Measurements from ENCODE around the gene ADCY4. TPM values are rescaled to one million over a fixed set of nuclear protein-coding genes. Genes with fewer than 3 reads are reported as not detected.

Gene ADCY4
- total and polyA plus RNA-seq, 2 of the 13 experiments (the other 11 are each of a cell fraction or from before 2014, with no cell fraction given): 0.03 TPM; not detected in 1

DNA sequence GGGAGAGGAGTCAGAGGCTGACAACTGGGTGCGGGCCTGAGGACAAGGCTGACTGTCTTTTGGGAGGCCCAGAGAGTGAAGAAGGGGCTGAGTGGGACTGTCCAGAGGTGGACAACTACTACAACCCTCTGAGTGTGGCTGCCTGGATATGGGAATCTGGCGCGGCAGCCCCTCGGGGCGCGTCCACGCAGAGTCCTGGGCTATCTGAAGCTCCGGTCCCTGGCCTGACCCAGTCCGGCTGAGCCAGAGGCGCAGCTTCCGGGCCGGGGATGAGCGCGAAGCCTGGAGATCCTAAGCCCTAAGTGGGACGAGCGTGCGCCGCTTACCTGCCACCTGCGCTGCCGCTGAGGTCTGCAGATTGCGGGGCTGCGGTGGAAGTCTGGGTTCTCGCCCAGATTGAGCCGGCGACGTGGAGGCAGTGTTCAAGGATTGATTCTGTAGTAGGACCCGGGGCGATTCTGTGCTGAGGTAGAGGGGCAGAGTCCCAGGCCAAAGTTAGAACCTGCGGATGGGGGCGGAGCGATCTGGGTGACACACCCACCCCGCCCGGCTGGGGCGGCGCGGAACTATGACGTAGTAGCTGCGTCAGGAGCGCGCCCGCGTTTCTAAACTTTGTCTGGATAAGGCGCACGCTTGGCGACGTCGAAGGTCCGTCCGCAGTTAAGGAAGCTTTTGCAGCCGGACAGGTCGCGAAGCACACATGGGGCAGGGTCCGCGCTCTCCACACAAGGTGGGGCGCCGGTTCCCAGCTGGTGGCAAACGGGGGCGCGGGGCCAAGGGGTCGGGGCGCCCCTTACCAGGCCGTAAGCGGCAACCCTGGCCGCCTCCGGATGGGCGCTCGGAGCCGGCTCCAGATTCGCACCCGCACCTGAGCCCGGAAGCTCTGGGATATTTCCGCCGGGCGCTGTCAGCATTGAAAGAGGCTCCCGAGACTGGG lies 35.3 kb downstream of the ADCY4 start, which contains the start of the genes DHRS1 and NOP9 (continued):
- TF ChIP-seq TGIF2 (CRISPR knock-in tag; IDR thresholded peaks at IDR 0.05) (peak; percentile 59), NFATC3 (CRISPR knock-in tag; IDR thresholded peaks at IDR 0.05) (peak; percentile 98), MED13 (CRISPR knock-in tag; IDR thresholded peaks at IDR 0.05) (peak; percentile 60; the same call in 1 of the 2 replicates), ZNF17 (CRISPR knock-in tag; IDR thresholded peaks at IDR 0.05) (no peak), STAG1 (CRISPR knock-in tag; IDR thresholded peaks at IDR 0.05) (peak; percentile 32; the same call in 1 of the 2 replicates), TCF12 (IDR thresholded peaks at IDR 0.05) (no peak), TCF12 (CRISPR knock-in tag; IDR thresholded peaks at IDR 0.05) (peak; percentile 55; the same call in 1 of the 2 replicates), FOXP1 (IDR thresholded peaks at IDR 0.05) (no peak), FOXP1 (CRISPR knock-in tag; IDR thresholded peaks at IDR 0.05) (peak; percentile 44; the same call in 1 of the 2 replicates), ZNF329 (CRISPR knock-in tag; IDR thresholded peaks at IDR 0.05; ENCODE audit: low read depth) (peak; percentile 82; the same call in 1 of the 2 replicates), ZNF337 (CRISPR knock-in tag; IDR thresholded peaks at IDR 0.05; ENCODE audit: borderline replicate concordance, low read depth) (peak; percentile 99), ZNF460 (CRISPR knock-in tag; IDR thresholded peaks at IDR 0.05; ENCODE audit: borderline replicate concordance) (no peak; the same call in 1 of the 2 replicates), YY1 (IDR thresholded peaks at IDR 0.05; ENCODE audit: insufficient read depth, insufficient replicate concordance, low read depth, low read length) (peak; percentile 85), TOE1 (CRISPR knock-in tag; IDR thresholded peaks at IDR 0.05) (peak; percentile 68; the same call in 1 of the 2 replicates), ZNF543 (CRISPR knock-in tag; IDR thresholded peaks at IDR 0.05) (peak; percentile 95), GATA4 (IDR thresholded peaks at IDR 0.05; ENCODE audit: borderline replicate concordance, low read depth) (peak; percentile 79; the same call in 1 of the 2 replicates), LCORL (IDR thresholded peaks at IDR 0.05) (no peak), LCORL (CRISPR knock-in tag; IDR thresholded peaks at IDR 0.05) (peak; percentile 97)
- TF ChIP-seq, protein P1, sequence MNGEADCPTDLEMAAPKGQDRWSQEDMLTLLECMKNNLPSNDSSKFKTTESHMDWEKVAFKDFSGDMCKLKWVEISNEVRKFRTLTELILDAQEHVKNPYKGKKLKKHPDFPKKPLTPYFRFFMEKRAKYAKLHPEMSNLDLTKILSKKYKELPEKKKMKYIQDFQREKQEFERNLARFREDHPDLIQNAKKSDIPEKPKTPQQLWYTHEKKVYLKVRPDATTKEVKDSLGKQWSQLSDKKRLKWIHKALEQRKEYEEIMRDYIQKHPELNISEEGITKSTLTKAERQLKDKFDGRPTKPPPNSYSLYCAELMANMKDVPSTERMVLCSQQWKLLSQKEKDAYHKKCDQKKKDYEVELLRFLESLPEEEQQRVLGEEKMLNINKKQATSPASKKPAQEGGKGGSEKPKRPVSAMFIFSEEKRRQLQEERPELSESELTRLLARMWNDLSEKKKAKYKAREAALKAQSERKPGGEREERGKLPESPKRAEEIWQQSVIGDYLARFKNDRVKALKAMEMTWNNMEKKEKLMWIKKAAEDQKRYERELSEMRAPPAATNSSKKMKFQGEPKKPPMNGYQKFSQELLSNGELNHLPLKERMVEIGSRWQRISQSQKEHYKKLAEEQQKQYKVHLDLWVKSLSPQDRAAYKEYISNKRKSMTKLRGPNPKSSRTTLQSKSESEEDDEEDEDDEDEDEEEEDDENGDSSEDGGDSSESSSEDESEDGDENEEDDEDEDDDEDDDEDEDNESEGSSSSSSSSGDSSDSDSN (CRISPR knock-in tag; IDR thresholded peaks at IDR 0.05): peak; percentile 99
- TF ChIP-seq, protein P2, sequence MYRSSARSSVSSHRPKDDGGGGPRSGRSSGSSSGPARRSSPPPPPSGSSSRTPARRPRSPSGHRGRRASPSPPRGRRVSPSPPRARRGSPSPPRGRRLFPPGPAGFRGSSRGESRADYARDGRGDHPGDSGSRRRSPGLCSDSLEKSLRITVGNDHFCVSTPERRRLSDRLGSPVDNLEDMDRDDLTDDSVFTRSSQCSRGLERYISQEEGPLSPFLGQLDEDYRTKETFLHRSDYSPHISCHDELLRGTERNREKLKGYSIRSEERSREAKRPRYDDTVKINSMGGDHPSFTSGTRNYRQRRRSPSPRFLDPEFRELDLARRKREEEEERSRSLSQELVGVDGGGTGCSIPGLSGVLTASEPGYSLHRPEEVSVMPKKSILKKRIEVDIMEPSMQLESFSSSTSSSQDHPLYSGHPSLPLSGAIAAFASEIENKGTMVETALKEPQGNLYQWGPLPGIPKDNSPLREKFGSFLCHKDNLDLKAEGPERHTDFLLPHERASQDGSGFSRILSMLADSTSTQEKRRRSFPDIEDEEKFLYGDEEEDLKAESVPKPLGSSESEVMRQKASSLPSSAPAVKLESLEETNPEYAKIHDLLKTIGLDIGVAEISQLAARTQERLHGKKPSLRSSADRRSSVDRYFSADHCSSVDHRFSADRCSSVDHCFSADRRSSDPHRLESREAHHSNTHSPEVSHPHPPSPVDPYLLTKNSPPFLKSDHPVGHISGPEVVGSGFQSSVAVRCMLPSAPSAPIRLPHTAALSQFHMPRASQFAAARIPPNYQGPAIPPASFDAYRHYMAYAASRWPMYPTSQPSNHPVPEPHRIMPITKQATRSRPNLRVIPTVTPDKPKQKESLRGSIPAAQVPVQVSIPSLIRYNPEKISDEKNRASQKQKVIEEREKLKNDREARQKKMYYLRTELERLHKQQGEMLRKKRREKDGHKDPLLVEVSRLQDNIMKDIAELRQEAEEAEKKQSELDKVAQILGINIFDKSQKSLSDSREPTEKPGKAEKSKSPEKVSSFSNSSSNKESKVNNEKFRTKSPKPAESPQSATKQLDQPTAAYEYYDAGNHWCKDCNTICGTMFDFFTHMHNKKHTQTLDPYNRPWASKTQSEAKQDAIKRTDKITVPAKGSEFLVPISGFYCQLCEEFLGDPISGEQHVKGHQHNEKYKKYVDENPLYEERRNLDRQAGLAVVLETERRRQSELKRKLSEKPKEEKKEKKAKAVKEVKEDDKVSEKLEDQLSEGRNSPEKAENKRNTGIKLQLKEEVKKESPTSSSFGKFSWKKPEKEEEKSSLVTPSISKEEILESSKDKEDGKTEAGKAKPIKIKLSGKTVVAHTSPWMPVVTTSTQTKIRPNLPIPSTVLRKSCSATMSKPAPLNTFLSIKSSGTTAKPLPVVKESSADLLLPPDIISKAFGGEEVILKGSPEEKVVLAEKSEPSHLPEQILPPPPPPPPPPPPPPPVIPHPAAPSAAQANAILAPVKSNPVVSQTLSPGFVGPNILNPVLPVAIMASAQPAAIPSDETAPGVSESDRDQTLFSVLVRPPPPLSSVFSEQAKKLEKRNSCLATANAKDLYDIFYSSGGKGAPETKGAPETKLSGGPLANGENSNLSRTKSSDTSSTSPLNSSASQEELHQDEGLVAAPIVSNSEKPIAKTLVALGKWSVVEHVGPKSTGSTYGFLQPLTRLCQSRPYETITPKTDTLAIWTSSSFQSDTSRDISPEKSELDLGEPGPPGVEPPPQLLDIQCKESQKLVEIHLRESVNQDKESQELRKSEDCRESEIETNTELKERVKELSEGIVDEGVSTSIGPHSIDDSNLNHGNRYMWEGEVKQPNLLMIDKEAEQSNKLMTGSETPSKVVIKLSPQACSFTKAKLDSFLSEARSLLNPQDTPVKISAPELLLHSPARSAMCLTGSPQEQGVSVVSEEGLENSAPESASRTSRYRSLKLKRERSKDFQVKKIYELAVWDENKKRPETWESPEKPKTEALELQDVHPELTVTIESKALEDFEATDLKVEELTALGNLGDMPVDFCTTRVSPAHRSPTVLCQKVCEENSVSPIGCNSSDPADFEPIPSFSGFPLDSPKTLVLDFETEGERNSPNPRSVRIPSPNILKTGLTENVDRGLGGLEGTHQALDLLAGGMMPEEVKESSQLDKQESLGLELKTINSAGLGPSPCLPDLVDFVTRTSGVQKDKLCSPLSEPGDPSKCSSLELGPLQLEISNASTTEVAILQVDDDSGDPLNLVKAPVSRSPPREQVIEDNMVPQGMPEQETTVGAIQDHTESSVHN (CRISPR knock-in tag; IDR thresholded peaks at IDR 0.05): no peak; the same call in none of the 2 replicates

Data from HepG2 (cell line).